Stimulated activated CD8-positive, alpha-beta memory T cell treated with anti-CD3 and anti-CD28 coated beads, Interleukin-12 subunit alpha, Interleukin-12 subunit beta, amount 100 ng/mL, for 4 hours (primary cell): ENCODE measurements around the gene CPEB3.

Source experiments
- DNase-seq: peaks from one replicate; pipeline ENCODE4 v3.0.0-alpha.2; 2020; ENCODE audit warnings: low read depth

Gene CPEB3

DNA sequence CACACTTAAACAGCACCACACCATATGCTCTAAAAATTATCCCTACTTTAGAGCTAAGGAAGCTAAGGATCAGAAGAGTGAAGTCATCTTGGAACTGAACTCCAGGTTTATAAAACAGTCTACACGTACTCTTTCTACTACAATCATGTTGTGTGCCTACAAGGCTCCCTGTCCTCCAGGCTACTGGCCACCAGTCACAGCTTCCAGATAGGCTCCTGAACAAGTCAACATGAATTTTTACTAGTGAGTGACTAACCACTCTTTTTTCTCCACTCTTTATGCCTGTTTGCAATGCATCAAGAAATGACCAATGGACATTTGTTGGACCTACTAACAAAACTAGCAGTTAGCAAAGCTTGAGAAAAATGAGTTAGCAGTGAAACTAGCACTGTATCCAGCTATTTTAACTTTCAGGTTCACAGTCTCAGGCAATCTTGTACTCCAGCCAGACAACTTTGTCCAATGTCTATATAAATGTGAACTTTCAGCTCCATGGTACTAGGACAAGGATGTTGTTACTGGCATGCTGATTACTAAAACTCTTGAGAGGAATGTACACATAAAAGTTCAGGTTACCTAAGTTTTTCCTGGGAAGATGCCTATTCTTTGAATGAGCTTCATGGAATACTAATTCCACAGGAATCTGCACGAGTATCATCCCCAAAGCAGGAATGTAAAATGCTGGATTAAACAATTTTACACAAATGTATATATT lies 187.3 kb downstream of the CPEB3 start:
- DNase-seq, result no peak

DNA sequence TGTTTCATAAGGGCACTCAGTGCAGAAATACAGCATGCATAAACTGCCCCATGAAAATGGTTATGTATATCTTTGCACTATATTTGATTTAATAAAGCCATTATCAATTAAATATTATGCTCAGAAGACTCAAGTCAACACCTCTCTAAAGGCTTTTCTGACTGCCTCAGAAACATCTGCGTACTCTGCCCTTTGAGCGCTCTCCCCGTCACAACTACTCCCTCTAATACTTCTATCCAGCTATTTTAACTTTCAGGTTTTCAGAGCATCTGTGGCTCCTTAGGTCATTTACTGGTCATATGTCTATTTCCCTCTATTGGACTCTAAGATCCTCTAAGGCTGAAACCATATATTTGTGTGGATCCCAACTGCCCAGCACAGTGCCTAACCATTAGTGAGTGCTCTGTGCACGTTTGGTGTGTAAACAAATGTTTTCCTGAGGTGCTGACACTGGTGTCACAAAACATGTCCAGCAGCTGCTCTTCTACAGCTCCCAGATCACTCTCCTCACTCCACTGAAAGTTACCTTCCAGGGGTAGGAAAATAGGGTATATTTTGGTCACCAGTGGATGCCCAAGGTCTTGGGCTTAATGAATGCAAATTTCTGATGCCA lies 188.2 kb downstream of the CPEB3 start:
- DNase-seq, result no peak

DNA sequence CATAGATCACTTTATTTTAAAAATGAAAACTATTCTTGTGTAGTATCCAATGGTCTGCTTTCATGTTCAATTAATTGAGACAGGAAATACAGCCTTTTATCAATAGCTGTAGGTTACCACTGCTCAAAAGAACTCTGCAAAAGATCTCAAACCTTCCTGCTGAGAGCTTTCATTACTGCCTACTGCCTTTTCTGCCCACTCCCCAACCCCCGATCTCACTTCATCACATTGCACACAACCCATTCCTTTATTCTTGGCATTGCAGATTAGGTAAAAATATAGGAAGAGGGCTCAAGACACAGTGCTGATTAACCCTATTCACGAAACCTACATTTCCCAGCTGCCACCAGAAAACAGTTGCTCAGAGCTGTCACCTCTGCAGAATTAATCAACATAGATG lies 195.9 kb downstream of the CPEB3 start:
- no peak for DNase-seq

DNA sequence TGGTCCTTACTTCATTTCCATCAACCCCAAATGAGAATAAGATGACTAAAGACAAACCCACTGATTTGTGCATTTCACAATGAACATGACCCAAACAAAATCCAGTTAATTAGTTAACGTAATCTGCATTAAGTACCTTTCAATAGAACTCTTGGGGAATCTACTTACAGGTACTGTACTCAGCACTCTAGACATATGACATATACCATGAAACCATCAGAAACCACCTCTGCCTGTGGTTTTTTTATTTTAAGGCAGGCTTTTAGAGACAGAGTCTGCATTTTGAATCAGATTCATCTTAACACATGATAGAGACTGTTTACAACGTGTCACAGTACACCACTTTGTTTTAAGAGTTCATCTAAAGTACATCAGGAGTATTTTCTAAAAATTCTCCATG lies 198.9 kb downstream of the CPEB3 start:
- no peak for DNase-seq

DNA sequence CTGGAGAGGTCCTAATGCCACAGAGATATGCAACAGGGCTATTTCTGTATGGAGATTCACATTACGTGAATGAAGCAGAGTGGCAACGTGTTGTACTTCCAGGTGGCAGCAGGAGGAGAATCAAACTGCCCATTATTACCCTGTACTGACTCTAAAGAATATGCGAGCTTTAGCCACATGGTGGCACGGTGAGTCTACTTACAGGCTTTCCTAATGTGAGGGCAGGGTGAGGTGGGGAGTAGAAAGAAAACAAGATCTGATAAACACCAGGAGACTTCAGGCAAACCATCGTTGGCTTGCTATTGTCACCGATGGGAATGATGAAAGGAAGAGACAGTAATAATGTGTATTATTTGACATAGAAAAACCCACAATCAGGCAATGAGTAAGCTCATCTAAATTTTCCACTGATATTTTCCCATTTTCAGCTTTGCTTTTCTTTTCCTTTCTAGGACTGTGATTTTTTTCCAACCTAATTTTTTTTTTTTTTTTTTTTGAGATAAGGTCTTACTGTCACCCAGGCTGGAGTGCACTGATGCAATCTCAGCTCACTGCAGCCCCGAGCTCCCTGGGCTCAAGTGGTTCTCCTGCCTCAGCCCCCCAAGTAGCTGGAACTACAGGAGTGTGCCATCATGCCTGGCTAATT lies 203.0 kb downstream of the CPEB3 start:
- no peak for DNase-seq

DNA sequence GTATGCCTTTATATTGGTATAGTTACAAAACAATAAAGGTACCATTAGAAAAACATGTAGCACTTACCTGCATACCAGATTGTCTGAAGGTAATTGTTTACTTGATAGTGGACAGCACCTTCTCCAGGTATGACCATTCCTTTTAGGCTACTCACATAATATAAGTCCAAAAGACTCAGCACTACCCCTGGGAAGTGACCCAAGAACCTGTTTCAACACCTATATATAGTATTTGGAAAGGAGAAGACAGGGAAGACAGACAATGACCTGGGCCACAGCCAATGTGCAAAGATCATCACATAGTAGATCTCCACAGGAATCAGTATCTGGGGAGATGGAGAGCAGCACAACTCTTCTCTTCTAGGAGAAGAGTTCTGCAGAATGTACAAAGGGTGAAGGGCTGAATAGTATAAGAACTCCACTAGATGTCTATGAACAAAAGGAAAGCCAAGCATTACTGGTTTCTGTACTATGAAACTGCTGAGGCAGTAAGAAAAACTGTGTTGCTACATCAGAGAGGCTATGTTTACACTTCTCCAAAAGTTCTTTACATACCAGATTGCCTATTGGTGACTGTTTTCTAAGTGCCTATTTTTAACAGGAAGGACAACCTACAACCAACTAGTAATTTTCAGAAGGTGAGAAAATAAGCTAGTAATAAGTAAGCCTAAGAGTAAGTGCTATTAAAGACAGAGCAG lies 208.1 kb downstream of the CPEB3 start:
- DNase-seq, result no peak

DNA sequence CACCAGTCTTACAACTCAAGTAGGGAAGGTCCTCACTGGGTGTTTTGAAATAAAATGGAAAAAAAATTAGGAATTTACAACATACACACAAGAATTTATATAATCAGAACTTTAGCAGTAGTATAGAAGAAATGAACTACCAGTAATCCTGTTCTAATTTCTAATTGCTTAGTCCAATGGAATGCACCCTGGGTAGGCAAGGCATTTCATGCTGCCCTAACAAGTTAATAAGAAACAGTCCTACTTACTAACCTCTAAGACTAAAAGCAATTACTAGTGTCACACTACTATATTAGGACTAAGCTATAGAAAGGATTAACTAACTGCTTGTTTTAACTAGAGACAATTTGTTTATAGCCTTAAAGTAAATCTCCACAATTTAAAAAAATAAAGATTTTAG lies 209.2 kb downstream of the CPEB3 start:
- no peak for DNase-seq

DNA sequence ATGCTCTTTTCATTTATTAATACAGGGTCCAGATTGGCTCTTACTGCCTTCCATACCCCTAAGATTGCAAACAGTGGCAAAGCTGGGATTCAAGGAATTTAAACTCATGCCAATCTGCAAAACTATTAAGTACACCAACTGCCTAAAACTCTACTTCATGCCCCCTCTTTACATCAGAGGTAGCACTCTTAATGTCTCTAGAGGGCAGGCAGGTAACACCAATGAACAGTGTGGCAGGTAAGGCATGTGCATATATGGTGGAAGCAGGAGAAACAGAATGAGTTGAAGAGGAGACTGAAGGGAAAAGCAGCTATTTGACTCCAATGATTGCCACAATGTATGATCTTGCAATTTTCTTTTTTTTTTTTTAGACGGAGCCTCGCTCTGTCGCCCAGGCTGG lies 210.6 kb downstream of the CPEB3 start:
- no peak for DNase-seq

DNA sequence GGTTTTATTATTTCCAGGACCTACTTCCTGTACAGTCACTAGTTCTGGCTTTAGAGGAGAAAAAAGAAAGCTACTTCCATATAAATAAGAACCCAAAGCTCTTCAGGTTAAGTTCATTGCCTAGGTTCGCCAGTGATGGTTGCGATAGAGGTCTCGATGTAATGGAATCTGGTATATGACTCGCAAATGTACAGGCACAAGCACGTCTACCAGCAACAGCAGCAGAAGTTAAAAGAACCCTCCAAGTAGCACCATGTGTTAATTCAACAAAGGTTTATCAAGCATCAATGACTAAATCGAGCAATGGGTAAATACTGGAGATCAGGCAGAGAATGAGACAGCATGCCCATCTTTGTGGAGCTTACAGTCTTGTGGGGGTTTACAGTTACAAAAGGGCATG lies 211.9 kb downstream of the CPEB3 start:
- DNase-seq, result no peak

DNA sequence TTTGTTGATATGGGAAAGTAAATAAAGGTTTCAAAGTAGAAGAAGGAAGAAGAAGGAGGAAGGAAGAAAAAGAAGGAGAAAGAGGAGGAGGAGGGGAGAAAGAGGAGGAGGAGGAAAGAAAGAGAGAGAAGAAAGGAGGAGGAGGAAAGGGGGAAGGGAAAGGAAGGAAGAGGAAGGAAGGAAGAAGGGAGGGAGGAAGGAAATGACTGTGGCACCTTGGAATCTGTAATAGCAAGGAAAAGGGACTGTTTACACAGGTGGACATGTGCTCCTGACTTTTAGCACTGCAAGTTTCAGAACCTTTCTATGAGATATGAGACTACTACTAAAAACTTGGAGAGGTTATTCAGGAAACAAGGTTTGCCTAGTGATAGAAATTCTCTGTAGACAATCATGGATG lies 214.2 kb downstream of the CPEB3 start:
- DNase-seq, result no peak

DNA sequence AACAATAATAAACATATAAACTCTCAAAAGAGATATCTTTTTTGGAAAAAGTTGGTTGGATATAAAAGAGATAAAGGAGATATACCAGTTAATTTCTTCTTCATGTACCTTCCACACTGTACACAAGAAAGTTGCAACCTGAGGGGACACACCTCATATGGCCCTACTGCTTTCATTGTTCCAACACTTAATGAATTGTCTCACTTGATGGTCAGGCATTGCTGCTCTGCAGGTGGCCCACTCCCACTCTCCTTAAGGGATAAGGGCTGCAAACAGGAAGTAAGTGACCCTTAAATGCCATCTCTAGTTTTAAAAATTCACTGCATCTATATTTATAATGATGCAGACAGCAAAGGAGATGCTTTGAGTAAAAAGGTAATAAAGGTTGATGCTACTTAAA lies 215.0 kb downstream of the CPEB3 start:
- no peak for DNase-seq

DNA sequence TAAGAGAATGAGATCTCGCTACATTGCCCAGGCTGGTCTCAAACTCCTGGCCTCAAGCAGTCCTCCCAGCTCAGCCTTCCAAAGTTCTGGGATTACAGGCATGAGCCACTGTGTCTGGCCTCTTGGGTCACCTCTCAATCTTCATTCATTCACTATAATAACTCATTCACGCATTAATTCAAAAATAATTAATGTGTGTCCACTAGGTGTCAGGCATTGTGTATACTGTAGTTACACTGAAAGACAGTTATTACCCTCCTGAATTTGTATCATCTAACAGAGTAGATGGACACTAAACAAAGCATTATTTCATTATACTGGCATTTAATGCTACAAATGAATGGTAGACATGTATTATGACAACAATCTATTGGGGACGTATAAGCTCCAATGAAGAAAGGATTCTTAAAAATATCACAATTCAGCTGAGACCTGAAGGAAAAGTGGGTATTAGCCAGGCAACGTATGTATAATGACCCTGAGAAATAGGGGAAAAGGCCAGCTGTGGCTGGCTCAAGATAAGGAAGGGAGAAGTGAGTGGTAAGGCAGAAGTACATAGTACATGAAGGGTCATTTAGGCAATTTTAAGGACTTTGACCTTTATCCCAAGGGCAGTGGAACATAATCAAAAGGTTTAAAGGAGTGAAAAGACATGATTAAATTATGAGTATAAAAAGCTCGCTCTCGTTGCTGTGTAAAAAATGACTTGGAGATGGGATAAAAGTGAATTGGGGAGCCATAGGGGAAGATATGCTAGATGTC lies 216.6 kb downstream of the CPEB3 start:
- no peak for DNase-seq

DNA sequence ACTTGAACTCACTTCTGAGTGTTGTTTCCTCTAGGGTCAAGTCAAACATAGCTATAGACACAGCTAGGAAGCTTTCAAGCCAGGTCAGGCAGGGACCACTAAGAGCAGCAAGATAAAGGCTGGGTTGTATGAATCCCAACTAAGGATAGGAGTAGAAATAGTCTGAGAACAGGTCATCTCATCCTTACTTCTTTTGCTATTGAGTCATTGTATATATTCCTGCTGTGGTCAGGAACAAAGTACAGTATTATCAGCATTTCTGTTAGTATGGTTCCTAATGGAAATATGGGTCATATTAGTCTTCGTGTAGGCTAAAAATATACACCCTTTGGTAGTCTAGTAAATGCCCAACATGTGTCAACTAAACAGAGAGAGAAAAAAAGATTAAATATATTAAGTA lies 222.0 kb downstream of the CPEB3 start:
- DNase-seq, result no peak

DNA sequence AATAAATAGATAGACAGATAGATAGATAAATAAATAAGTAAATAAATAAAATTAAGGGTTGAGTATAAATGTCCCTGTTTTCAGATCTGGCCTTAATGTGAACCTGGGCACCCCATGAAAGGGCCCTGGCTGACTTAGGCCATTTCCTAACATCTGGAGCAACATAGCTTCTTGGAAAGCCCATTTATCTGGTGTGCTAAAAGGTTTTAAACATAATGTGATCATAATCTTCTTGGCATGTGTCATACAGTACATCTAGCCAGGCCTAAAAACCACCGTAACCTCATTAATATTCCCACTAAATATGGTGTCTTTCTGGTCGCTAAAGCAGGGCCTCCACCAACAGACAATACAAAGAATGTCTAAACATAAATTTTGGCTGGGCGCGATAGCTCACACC lies 224.5 kb downstream of the CPEB3 start:
- DNase-seq, result no peak

DNA sequence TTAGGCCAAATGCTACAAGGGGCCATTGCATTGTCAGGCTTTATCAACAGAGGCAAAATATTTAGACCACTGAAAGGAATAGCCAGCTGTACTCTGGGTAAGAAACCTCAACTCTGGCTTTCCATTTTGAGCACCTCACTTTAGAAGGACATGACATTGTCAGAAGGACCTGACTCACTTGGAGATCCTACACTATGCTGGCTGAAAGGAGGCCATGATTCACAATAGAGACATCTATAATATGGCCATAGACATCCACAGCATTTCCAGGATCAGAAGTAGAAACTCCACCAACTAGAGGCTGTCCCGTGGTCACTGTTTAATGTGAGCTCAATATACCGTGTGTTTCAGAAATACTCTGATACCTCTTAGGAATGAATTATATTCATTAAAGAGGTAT lies 226.4 kb downstream of the CPEB3 start:
- no peak for DNase-seq

DNA sequence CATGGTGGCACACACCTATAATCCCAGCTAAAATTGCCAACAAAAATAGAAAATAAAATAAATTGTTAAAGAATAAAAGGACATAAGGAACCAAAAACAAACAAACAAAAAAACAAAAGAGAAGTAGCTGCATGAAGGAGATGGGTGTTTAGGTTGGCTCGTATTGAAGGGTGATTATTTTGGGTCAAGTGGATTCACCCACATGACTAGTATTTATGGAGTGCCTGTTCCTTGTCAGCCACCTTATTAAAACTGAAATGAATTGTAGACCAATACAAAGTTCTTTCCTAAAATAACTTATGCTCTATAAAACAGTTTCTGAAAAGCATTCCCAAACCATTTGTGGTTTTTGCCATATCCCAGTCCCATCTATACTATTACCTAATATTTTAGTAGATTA lies 228.6 kb downstream of the CPEB3 start:
- DNase-seq, result no peak

DNA sequence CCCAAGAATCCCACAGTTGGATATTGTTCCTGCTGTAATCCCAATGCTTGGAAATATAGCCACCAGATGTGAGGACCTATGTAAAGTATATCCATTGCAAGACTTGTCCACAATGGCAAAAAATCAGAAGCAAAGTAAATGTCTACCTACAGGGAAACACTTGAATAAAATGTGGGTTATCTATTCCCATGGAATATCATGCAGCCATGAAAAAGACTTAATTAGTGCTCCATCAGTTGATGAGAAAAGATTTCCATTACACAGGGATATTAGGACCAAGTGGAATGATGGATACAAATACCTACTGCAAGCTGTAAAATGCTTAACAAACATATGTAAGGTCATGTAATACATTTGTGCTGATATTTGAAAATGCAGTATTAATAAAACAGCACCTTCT lies 236.1 kb downstream of the CPEB3 start:
- DNase-seq, result no peak

DNA sequence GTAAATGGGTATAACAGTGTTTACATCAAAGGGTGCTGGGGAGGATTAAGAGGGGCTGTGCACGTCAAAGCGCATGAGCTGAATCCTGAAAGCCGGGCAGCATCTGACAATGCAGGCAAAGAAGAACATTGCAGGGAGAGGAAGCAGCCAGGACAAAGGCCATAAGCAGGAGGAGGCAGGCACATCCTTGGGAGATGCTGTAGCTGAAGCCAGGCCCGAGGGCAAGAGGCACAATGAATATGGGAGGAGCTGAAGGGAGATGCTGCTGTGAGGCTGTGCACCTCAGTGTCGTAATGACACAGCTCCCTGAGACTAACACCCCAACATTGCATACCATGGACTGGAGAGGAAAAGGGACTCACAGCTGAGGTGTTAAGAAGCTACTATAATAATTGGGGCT lies 238.1 kb downstream of the CPEB3 start:
- DNase-seq, result no peak

DNA sequence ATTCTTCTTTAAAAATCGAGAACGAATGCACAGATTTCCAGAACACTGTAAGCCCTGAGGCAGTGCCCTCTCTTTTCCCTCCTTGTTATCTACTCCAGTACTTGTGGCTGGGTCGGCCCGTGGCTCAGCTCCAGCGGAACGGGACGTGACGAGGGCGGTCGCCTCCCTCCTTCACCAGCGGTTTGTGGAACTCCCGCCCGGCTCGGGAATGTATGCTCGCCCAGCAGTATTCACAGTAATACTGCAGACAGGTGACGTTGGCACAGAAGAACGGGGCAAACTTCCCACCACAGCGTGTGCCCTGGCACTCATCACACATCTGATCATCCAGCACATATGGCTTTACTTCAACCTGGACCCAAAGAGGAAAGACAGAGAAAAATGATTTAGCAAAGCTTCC lies 238.8 kb downstream of the CPEB3 start:
- no peak for DNase-seq

DNA sequence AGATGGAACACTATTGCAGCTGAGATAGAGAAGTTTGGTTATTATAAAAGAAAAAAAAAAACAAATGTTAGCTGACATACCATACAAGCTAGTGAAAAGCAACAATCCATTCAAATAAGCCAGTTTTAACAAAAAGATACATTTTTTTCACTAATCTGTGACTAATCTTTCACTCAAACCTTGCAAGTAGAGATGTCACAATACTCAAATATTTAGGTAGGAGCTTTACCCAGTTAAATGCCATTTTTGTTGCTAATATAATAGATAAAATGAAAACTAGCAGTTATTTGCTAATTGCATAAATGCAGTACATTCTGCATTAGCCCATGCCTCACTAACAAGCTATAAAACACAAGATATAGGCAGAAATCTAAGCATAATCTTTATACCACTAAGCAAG lies 243.7 kb downstream of the CPEB3 start:
- DNase-seq, result no peak

DNA sequence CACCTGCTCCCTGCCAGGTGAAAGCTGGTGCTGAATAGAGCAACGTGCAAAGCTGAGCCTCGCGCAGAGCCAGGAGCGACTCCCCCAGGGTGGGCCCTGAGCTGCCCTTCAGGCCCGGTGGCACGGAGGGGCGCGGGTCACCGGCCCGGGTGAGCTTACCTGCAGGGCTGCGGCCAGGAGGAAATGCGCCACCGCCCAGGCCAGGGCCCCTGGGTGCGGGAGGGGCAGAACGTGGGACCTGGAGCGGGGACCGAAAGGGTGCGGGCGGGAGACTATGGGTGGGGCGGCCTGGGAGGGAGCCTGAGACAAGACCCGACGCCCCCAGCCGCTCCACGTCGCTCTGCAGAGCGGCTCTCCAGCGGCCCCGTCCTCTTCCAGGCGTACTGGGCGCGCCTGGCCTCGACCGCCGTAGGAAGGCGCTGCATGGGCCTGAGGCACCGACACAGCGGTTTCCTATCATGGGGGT lies 245.2 kb downstream of the CPEB3 start:
- no peak for DNase-seq

DNA sequence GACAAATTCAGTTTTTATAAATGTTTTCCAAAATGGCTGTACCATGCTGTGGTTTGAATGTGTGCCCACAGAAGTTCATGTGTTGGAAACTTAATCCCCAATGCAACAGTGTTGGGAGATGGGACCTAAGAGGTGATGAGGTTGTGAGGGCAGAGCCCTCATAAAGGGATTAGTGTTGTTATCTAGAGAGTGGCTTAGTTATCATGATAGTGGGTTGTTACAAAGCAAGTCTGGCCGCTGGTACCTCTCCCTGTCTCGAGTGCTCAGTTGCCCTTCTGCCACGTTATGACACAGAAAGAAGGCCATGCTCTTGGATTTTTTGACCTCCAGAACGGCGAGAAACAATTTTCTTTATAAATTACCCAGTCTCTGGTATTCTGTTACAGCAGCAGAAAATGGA lies 248.3 kb downstream of the CPEB3 start:
- no peak for DNase-seq
